Medulla oblongata (tissue), 1 donor: ENCODE results near the gene AUTS2.

Experiments
- DNase-seq: peaks from one replicate; pipeline ENCODE4 v3.0.0-alpha.2; 2015; ENCODE audit errors: extremely low spot score

AUTS2 gene

GRCh38 chr7:70654979-70655378, 1056.7 kb downstream of the AUTS2 start:
- DNase-seq = peak; percentile 55

- no peak for DNase-seq
Observed at GRCh38 chr7:70655694-70656093, 1057.4 kb downstream of the AUTS2 start.

- no peak for DNase-seq
Observed at GRCh38 chr7:70657571-70657970, 1059.3 kb downstream of the AUTS2 start.

- no peak for DNase-seq
Observed at GRCh38 chr7:70657989-70658632, 1059.8 kb downstream of the AUTS2 start.

- no peak for DNase-seq
Observed at GRCh38 chr7:70659263-70659662, 1061.0 kb downstream of the AUTS2 start.

GRCh38 chr7:70660154-70660818, 1062.0 kb downstream of the AUTS2 start:
- no peak for DNase-seq

- no peak for DNase-seq
Observed at GRCh38 chr7:70660819-70661191, 1062.5 kb downstream of the AUTS2 start.

GRCh38 chr7:70663680-70664079, 1065.4 kb downstream of the AUTS2 start:
- no peak for DNase-seq

GRCh38 chr7:70665997-70666396, 1067.7 kb downstream of the AUTS2 start:
- no peak for DNase-seq

GRCh38 chr7:70667406-70667805, 1069.1 kb downstream of the AUTS2 start:
- DNase-seq = no peak

GRCh38 chr7:70668606-70669358, 1070.5 kb downstream of the AUTS2 start:
- no peak for DNase-seq

- DNase-seq = no peak
Observed at GRCh38 chr7:70669854-70670253, 1071.6 kb downstream of the AUTS2 start.

- DNase-seq = no peak
Observed at GRCh38 chr7:70670288-70670687, 1072.0 kb downstream of the AUTS2 start.

GRCh38 chr7:70673778-70674570, 1075.7 kb downstream of the AUTS2 start:
- DNase-seq = no peak

GRCh38 chr7:70674571-70675010, 1076.3 kb downstream of the AUTS2 start:
- DNase-seq = no peak

GRCh38 chr7:70676243-70676642, 1078.0 kb downstream of the AUTS2 start:
- DNase-seq = no peak

- no peak for DNase-seq
Observed at GRCh38 chr7:70678621-70679251, 1080.5 kb downstream of the AUTS2 start.

- DNase-seq = no peak
Observed at GRCh38 chr7:70679661-70680060, 1081.4 kb downstream of the AUTS2 start.

GRCh38 chr7:70680306-70680705, 1082.0 kb downstream of the AUTS2 start:
- DNase-seq = no peak

- DNase-seq = no peak
Observed at GRCh38 chr7:70680743-70681468, 1082.6 kb downstream of the AUTS2 start.
